Activated naive CD4-positive, alpha-beta T cell (primary cell): ENCODE measurements around the gene CELF2.
A peak's percentile ranks its signal among the peaks of the same experiment; 100 is the strongest.
"Not testable (repeated sequence)": the region's sequence is repeated elsewhere in the genome, so short reads cannot be mapped to it uniquely, and the experiment has no call there.

Source experiments
- DNase-seq, 4 experiments: peaks; one replicate each; lab custom pipeline; 2025; lab: John Stamatoyannopoulos, UW

Gene CELF2

GRCh38 chr10:11017570-11018431, at the start of gene CELF2:
Gene CELF2, plus strand, starts transcription at chr10:11017872. Its CDS starts 218 bp downstream, at chr10:11018090.
- peak in 2 of 4 experiments; percentile 8 to 37 for DNase-seq

GRCh38 chr10:10968257-10968588, 49.4 kb upstream of the CELF2 start:
- no peak for DNase-seq

DNA sequence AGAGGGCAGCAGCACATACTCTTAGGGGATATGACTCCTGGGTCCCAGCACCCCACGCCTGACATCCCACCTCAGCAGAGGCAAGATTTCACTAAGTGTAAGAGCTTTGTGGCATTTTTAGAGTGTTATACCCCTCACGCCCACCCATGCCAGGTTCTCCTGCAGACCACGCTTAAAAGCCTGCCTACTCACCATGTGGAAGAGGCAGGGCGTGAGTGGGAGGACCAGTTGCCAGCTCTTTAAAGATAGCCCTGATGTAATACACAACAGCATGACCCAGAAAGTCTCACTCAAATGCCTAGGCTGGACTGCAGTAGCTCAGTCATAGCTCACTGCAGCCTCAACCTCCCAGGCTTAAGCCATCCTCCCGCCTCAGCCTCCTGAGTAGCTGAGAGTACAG, 44.4 kb upstream of the CELF2 start:
- DNase-seq, result no peak

DNA sequence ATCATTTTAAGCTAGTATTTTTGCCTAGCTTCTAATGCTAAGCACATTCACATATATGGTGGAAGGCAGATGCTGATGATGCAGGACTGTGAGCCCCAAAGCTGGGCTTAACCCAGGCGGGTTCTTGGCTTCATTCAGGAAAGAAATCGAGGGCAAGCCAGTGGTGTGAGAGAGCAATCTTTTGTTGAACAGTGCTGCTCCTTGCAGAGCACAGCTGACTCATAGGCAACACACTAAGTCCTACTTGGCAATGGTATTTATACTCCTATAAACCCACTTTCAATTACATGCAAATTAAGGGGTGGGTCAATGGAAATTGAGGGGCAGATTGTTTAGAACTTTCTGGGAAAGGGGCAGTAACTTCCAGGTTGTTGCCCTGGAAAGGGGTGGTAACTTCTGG, 42.0 kb upstream of the CELF2 start:
- no peak for DNase-seq

DNA sequence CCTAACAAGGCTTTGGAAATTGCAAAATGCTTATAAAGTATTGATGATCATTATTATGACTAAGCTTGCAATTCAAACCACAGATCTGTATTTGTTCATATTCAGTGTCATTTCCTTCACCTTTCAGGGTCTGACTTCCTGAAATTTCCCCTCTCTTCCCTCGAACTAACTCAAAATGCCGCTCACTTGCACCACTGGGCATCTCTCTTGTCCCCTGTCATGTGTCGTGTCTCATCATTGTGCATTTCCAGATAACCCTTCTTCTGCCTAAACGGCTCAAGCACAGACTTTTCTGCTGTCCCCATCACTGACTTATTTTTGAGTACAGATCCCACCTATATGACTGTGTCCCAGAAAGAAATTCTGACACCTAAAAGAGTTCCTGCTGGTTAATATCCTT, 41.0 kb upstream of the CELF2 start:
- DNase-seq, result no peak

DNA sequence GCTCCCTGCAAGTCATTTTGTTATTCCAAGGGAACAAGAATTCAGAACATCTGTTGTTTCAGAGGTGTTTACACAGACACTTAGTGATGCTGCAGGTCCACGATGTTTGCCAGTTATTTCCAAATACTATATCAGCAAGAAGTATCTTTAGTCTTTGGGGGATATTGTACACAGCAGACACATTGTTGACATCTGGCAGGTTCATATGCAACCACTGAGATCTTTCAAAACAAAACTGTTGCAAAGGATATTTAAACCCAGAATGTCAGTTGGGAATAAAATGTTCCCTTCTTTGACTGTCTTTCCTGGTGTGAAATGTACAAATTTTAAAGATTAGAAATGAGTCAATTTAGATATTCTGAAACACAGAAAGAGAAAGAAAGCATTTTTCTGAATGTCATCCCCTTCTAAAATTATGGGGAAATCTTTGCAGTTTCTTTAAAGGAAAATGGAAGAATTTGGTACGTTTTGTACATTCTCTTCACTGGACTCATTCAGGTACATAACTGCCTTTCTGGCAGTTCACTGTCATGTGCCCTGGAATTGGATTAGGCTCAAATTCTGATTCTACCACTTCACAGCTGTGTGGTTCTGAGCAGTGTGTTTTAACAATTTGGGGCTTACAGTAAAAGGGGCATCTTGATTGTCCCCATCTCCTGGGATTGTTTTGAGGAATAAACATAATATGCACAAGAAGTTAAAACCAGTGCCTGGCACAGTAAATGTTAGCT, 40.3 kb upstream of the CELF2 start:
- DNase-seq, result no peak

DNA sequence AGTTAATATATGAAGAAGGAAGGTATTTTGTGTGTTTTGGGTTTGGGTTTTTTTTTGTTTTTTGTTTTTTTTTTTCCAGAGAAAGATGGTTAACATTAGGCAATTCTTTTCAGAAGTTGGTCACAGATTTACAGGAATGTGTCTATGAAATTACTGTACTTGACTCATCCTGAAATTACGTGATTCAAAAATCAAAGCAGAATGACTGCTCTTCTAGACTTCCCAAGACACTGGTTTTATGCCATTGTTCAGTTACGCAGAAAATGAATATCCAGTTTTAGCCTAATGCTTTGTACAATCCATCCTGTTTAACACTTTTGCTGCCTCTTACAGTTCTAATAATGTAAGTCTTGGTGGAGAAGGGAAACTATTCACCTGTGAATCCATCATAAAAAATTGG, 39.7 kb upstream of the CELF2 start:
- DNase-seq, result no peak

DNA sequence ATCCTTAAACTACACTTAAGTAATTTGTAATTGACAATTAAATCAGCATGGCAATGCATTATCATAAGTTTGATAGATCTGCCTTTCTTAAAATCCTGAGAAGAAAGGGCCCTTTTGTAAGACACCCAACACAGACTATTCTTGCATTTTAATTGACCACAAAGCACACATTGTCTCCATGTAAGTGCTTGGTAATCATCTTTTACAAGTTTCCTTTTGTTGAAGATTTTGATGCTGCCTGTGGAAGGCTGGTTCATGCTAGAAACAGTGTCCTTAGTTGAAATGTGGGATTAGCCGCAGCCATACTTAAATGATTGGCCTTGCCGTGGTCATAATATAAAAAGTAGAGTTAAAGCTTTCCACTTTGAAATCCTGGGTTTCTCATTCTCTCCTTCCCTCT, 32.3 kb upstream of the CELF2 start:
- no peak for DNase-seq

- DNase-seq, result no peak
Measured at GRCh38 chr10:10986606-10987005, 31.1 kb upstream of the CELF2 start.

DNA sequence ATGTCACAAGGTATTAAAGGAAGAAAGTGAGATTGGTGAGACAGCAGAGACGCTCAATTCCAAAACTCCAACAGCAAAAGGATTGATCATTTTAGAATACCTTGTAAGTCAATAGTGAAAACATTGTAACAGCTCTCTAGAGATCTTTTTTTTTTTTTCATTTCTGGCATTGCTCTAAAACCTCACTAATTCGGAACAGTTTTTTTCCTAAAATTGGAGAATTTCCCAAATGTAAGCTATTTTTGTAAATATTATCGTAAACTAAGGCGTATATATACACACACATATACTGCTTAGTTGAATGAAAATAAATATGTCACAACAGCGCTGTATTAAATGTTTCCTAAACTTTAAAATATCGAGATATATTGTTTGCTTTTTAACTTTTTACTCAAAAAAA, 30.6 kb upstream of the CELF2 start:
- DNase-seq, result no peak

DNA sequence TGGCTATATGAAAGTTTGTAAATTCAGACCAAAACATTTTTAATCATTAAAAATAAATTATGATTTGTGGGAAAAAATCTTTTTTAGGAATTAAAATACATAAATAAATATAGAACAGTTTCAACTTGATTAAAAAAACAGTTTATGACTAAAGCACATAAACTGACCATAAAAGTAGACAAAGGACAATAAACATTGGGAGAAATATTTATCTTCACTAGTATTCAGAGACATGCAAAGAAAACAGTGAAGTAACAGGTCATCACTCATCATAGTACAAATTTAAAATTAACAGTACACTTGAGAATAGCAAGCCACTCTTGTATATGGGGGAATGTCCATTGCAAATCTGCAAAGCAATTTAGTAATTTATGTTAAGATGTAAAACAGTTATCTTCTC, 28.0 kb upstream of the CELF2 start:
- no peak for DNase-seq

DNA sequence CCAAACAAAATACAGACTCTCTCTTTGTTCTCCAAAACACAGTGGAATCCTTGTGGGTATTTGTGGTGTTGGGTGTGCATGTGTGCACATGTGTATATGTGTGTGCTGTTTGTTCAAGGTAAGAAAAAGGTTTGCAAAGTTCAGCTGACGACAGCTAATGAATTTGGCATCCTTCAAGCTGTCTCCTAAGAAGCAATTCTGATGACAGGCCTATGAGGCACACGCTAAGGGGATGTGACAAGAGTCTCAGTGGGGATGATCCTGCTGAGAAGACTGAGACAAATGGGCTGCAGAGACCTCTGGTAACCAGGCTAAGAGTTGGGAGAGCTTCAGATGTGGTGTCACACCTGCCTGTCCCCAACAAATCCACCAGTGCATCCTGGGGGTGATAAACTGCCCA, 26.5 kb upstream of the CELF2 start:
- DNase-seq, result no peak

- DNase-seq, result no peak
Measured at GRCh38 chr10:10992072-10992471, 25.6 kb upstream of the CELF2 start.

DNA sequence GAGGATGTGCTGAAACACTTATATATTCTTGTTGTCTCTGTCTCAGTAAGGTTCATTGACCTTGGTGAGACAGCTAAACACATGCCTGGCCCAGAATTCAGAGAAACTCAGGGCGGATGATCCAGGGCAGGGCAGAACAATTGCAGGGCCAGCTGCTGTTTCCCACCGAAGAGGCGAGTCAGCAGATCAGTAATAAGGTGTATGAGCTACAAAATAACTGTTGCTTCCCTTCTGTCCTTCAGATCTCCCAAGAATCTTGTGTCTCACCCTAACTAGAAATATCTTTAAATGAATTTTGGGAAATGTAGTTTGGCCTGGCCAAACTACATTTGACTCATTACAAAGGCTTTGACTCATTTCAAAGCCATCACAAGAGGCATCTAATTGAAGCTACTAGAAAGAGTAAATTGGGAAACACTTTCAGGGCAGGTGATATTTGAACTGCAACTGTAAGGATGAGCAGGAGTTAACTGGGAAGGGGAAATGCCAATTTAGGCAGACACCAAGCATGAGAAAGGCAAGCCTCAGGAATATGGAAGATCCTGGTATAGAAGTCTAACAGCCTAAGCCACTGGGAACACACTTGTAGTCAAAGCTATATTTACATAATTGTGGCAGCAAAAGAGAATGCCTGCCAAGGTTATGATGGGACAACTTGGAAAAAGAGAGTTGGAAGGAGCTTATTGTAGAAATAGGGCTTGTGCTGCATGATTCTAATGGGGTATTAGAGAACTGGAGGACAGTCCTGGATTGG, 24.5 kb upstream of the CELF2 start:
- DNase-seq, result no peak

DNA sequence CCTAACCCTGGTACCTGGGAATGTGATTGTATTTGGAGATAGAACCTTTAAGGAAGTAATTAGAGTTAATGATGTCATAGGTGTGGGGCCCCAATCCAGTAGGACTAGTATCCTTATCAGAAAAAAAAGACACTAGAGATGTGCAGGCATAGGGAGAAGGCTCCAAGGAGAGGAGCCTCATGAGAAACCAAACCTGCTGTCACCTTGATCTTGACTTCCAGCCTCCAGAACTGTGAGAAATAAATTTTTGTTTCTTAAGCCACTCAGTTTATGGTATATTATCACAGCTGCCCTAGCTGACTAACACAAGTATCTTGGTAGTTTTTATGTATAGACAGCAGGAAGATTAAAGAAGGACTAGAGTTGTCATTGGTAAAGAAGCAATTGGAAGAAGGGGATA, 23.9 kb upstream of the CELF2 start:
- DNase-seq, result no peak

GRCh38 chr10:10994360-10994759, 23.3 kb upstream of the CELF2 start:
- no peak for DNase-seq

GRCh38 chr10:10995120-10995519, 22.6 kb upstream of the CELF2 start:
- no peak for DNase-seq

DNA sequence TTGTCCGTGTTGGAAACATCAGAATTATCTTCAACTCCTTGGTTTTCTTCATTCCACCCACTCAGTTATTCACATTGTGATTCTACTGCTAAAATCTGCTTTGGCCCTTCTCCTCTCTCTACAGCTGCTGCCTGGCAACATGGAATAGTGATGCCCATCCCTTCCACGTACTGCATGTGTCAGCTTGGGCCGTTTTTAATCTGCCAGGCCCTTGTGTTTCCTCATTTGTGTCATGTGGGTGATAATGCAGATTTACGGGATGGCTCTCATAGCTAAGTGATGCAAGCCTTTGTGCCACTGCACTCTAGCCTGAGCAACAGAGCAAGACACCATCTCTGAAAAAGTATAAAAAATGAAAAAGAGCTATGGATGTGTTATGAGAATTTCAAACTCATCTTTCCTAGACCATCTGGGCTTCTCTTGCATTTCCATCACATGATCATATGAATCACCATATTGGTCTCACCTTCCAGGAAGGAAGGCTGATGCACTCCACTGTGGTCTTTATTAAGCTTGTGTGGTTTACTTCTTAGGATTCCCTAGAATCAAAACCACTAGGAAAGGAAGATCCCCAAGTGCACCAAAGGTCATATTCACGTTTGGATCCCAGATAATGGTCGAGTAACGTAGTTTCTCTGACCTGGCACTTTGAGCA, 20.6 kb upstream of the CELF2 start:
- DNase-seq, result no peak

- not testable (repeated sequence) for DNase-seq
Measured at GRCh38 chr10:10999501-10999900, 18.2 kb upstream of the CELF2 start.

DNA sequence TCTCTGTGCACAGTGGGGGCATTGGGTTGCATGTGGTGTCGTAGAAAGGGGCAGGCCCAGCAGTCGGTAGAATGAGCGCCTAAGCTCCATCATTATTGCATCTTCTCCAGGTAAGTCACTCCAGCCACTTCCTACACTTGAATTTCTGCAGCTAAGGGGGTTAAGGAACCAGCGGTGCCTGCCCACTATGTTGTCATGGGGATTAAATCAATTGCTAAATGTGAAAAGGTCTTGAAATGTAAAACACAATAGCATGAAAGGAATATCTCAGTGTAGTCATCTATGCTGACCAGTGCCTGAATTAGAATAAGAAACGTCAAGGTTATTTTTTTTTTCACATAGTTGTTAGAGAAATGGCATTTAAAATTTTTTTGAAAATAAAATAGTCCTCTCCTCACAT, 15.2 kb upstream of the CELF2 start:
- no peak for DNase-seq

GRCh38 chr10:11002916-11003315, 14.8 kb upstream of the CELF2 start:
- DNase-seq, result no peak

- no peak for DNase-seq
Measured at GRCh38 chr10:11003679-11004078, 14.0 kb upstream of the CELF2 start.
